Vagina (tissue), 2 donors: ENCODE data around the gene WASF3. TPM values are rescaled to one million over a fixed set of nuclear protein-coding genes. Genes with fewer than 3 reads are reported as not detected.

ENCODE experiments used
- DNase-seq, 2 donors: peaks; one replicate each; pipeline ENCODE4 v3.0.0-alpha.2; 2017; ENCODE audit errors: extremely low spot score in 2 of 2
- H3K27ac ChIP-seq: fragments of 200-600 bp; sonication (generic); one replicate; pipeline ENCODE4 v1.5.1; 2019
- H3K27me3 ChIP-seq: fragments of 200-600 bp; sonication (generic); one replicate; pipeline ENCODE4 v1.5.1; 2019
- H3K36me3 ChIP-seq, 2 donors: fragments of 200-600 bp; sonication (generic); one replicate each; pipeline ENCODE4 v1.5.1; 2017 to 2019
- H3K4me1 ChIP-seq: fragments of 200-600 bp; sonication (generic); one replicate; pipeline ENCODE4 v1.5.1; 2019
- H3K4me3 ChIP-seq, 2 donors: fragments of 200-600 bp; sonication (generic); 1 replicate in 1 of 2; 2 replicates in 1 of 2; pipeline ENCODE4 v1.5.1; 2016 to 2019
- H3K9me3 ChIP-seq: fragments of 200-600 bp; sonication (generic); one replicate; pipeline ENCODE4 v1.5.1; 2019
- POLR2A ChIP-seq, 2 donors: fragments of 450-650 bp; IDR thresholded peaks; one replicate each; pipeline ENCODE4 v1.6.1; 2017; ENCODE audit warnings: antibody characterized with exemption in 2 of 2, mild to moderate bottlenecking in 2 of 2, moderate library complexity in 2 of 2
- POLR2AphosphoS5 ChIP-seq, 2 donors: sonication (generic); formaldehyde crosslinking; IDR thresholded peaks; one replicate each; pipeline ENCODE4 v1.9.0; 2017; ENCODE audit warnings: antibody characterized with exemption in 2 of 2, mild to moderate bottlenecking in 2 of 2, low read depth in 1 of 2; ENCODE audit not compliant: insufficient read depth in 1 of 2
- intact Hi-C: fragments of 100-400 bp; cut with DNase I; formaldehyde crosslinking; loops from one replicate; pipeline ENCODE4 v1.15.1; 2023
- total RNA-seq: library from RNA; depleted of rRNA; stranded (reverse); fragments of >200 nt; gene quantifications from one replicate; pipeline ENCODE4 v1.2.3, GENCODE V29; 2016
- TF ChIP-seq, protein P1 (sequence below), 3 experiments: fragments of 450-650 bp in 2 of 3; fragments of 200-600 bp in 1 of 3; sonication (generic) in 1 of 3; IDR thresholded peaks; one replicate each; pipeline ENCODE4 v1.5.1; 2017 to 2019; ENCODE audit warnings: antibody characterized with exemption in 3 of 3, mild to moderate bottlenecking in 2 of 3, moderate library complexity in 2 of 3

The WASF3 gene
- total RNA-seq, 1 donor from 2014 or later, result 20.4 TPM

DNA sequence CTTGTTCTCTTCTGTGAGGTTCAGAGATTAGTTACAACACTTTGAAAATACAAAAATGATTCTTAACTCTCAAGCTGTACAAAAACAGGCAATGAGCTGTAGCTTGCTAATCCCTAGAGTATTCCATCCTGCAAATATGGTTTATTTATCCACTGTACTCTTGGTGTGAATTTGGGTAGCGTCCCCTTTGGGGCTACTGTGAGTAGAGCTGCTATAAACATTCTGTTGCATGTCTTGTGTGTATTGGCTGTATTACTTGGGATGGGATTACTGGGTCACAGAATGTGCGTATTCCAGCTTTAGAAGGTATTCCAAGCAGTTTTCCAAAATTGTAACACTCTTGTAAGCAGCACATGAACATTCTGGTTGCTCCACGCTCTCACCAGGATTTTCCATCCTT, 169.6 kb downstream of the WASF3 start:
- intact Hi-C loops, result no loop called here
- Histone ChIP-seq H3K27ac (no peak overlapping the region), H3K27me3 (no peaks in the 10 kb centered on the region), H3K4me3 (no peak overlapping the region), H3K4me1 (no peaks in the 10 kb centered on the region), H3K36me3 (no peaks in the 10 kb centered on the region), H3K9me3 (no peaks in the 10 kb centered on the region)
- TF ChIP-seq POLR2AphosphoS5 (IDR thresholded peaks at IDR 0.05; ENCODE audit: insufficient read depth in 1 of 2, low read depth in 1 of 2), result no peak
- TF ChIP-seq, protein P1, sequence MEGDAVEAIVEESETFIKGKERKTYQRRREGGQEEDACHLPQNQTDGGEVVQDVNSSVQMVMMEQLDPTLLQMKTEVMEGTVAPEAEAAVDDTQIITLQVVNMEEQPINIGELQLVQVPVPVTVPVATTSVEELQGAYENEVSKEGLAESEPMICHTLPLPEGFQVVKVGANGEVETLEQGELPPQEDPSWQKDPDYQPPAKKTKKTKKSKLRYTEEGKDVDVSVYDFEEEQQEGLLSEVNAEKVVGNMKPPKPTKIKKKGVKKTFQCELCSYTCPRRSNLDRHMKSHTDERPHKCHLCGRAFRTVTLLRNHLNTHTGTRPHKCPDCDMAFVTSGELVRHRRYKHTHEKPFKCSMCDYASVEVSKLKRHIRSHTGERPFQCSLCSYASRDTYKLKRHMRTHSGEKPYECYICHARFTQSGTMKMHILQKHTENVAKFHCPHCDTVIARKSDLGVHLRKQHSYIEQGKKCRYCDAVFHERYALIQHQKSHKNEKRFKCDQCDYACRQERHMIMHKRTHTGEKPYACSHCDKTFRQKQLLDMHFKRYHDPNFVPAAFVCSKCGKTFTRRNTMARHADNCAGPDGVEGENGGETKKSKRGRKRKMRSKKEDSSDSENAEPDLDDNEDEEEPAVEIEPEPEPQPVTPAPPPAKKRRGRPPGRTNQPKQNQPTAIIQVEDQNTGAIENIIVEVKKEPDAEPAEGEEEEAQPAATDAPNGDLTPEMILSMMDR (IDR thresholded peaks at IDR 0.05), result no peak
- no peak for TF ChIP-seq POLR2A (IDR thresholded peaks at IDR 0.05)
- DNase-seq, result no peak

DNA sequence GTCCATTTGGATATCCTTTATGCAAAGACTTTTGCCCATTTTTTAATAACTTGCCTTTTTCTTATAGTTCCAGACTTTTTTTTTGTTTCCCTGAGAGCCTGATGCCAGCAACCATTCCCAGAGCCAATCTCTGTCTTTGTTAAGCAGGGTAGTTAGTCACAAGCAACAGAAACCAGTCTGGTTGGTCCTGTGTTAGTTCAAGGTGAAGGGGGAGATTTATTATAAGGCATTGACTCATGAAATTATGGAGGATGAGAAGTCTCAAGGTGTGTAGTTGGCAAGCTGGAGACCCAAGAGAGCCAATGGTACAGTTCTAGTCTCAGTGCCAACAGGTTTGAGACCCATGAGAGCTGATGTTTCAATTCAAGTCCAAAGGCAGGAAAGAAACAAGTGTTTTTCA, 170.2 kb downstream of the WASF3 start:
- Histone ChIP-seq H3K4me3 (no peak overlapping the region), H3K4me1 (no peaks in the 10 kb centered on the region), H3K27ac (no peak overlapping the region), H3K36me3 (no peaks in the 10 kb centered on the region), H3K9me3 (no peaks in the 10 kb centered on the region), H3K27me3 (no peaks in the 10 kb centered on the region)
- DNase-seq, result no peak
- intact Hi-C loops, result no loop called here
- TF ChIP-seq, protein P1 (IDR thresholded peaks at IDR 0.05), result no peak
- TF ChIP-seq POLR2A (IDR thresholded peaks at IDR 0.05) (no peak), POLR2AphosphoS5 (IDR thresholded peaks at IDR 0.05; ENCODE audit: insufficient read depth in 1 of 2, low read depth in 1 of 2) (no peak)

DNA sequence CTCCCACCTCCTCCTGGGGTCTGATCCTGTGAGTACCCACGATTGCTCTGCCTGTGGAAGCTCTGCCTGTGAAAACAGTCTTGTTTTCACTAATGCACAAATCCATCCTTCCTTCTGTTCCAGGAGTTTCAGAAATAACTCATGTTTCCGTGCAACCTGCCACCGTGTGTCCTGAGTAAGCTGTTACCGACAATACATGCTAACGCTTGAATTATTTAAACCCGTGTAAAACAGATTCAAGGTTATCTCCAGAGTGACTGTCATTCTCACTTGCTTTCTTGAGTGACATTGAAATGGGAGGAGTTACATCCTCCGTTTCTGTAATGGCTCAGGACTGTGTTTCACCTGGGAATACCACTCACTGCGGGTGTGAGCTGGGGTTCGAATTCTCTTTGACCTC, 178.2 kb downstream of the WASF3 start:
- Histone ChIP-seq H3K27me3 (no peaks in the 10 kb centered on the region), H3K36me3 (no peaks in the 10 kb centered on the region), H3K9me3 (no peaks in the 10 kb centered on the region), H3K27ac (no peak overlapping the region), H3K4me3 (no peak overlapping the region), H3K4me1 (no peaks in the 10 kb centered on the region)
- no peak for DNase-seq
- TF ChIP-seq POLR2AphosphoS5 (IDR thresholded peaks at IDR 0.05; ENCODE audit: insufficient read depth in 1 of 2, low read depth in 1 of 2) (no peak), POLR2A (IDR thresholded peaks at IDR 0.05) (no peak)
- TF ChIP-seq, protein P1 (IDR thresholded peaks at IDR 0.05), result no peak
- intact Hi-C loops, result no loop called here

Other genes with a start within 250 kb of the WASF3 start
- gene GPR12, start 203.1 kb downstream of the WASF3 start, total RNA-seq, result not detected